HFFc6 (cell line): ENCODE results near the gene OR52I1. TPM values are rescaled to one million over a fixed set of nuclear protein-coding genes. Genes with fewer than 3 reads are reported as not detected.

ENCODE experiments used
- DNase-seq: peaks from one replicate; pipeline ENCODE4 v3.0.0-alpha.2; 2018
- H3K27ac Mint-ChIP-seq: 2 replicates; pipeline ENCODE4 v1.8.0; 2020; ENCODE audit warnings: mild to moderate bottlenecking, mixed read lengths
- H3K27me3 Mint-ChIP-seq: 2 replicates; pipeline ENCODE4 v1.8.0; 2021; ENCODE audit warnings: mild to moderate bottlenecking, moderate library complexity, mixed read lengths; ENCODE audit not compliant: insufficient read depth
- H3K36me3 Mint-ChIP-seq: 2 replicates; pipeline ENCODE4 v1.8.0; 2021; ENCODE audit warnings: low read depth, mixed read lengths
- H3K4me1 Mint-ChIP-seq: 2 replicates; pipeline ENCODE4 v1.8.0; 2020; ENCODE audit warnings: low read depth, mixed read lengths
- H3K4me3 Mint-ChIP-seq: 2 replicates; pipeline ENCODE4 v1.8.0; 2020; ENCODE audit warnings: mild to moderate bottlenecking, moderate library complexity, mixed read lengths
- H3K9me3 Mint-ChIP-seq: 2 replicates; pipeline ENCODE4 v1.8.0; 2020; ENCODE audit warnings: mild to moderate bottlenecking, mixed read lengths
- total RNA-seq, 6 experiments: library from RNA; stranded (reverse); fragmentation: NEBNext Ultra II Directional; extraction: Animal tissue kit (Norgen Biotek cat#: 25700); gene quantifications; 2 replicates in 1 of 6; 3 replicates in 5 of 6; pipeline ENCODE4 v1.2.3, GENCODE V29; 2021
- TF ChIP-seq, protein P1 (sequence below): fragments of 200-600 bp; sonication (generic); IDR thresholded peaks from 2 replicates; pipeline ENCODE4 v1.5.0; 2021; ENCODE audit warnings: antibody characterized with exemption, mild to moderate bottlenecking

The OR52I1 gene
- total RNA-seq, 6 experiments from 2014 or later = not detected

GRCh38 chr11:4577761-4578160 lies 16.1 kb upstream of the OR52I1 start:
- DNase-seq = no peak
- TF ChIP-seq, protein P1, sequence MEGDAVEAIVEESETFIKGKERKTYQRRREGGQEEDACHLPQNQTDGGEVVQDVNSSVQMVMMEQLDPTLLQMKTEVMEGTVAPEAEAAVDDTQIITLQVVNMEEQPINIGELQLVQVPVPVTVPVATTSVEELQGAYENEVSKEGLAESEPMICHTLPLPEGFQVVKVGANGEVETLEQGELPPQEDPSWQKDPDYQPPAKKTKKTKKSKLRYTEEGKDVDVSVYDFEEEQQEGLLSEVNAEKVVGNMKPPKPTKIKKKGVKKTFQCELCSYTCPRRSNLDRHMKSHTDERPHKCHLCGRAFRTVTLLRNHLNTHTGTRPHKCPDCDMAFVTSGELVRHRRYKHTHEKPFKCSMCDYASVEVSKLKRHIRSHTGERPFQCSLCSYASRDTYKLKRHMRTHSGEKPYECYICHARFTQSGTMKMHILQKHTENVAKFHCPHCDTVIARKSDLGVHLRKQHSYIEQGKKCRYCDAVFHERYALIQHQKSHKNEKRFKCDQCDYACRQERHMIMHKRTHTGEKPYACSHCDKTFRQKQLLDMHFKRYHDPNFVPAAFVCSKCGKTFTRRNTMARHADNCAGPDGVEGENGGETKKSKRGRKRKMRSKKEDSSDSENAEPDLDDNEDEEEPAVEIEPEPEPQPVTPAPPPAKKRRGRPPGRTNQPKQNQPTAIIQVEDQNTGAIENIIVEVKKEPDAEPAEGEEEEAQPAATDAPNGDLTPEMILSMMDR = no peak
- peaks cover 4% of the 10 kb centered on the region; the same call in 1 of the 2 replicates for H3K9me3 Mint-ChIP-seq
- no peaks in the 10 kb centered on the region for H3K4me1 Mint-ChIP-seq
- no peak overlapping the region for H3K27ac Mint-ChIP-seq
- H3K4me3 Mint-ChIP-seq = no peak overlapping the region
- no peaks in the 10 kb centered on the region for H3K27me3 Mint-ChIP-seq
- no peaks in the 10 kb centered on the region for H3K36me3 Mint-ChIP-seq

DNA sequence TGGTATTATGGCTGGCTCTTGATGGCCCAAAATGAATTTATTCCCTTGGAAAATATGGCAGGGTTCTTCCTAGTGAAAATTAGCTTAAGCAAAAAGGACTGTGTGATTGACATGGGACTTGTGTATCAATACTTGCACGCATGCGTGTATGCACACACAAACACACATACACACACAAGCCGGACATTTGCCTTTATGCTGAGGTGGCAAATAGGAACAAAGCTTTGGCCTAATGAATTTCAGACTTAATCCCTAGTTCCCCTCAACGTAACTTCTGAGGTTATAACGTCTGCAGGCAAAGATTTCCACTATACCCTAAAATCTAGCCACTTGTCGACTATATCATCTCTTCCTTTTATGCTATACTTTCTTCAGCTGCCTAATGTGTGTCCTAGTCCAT lies 15.2 kb upstream of the OR52I1 start:
- TF ChIP-seq, protein P1 = no peak
- H3K27me3 Mint-ChIP-seq = no peaks in the 10 kb centered on the region
- H3K4me1 Mint-ChIP-seq = no peaks in the 10 kb centered on the region
- peaks cover 4% of the 10 kb centered on the region; the same call in 1 of the 2 replicates for H3K9me3 Mint-ChIP-seq
- H3K4me3 Mint-ChIP-seq = no peak overlapping the region
- H3K36me3 Mint-ChIP-seq = no peaks in the 10 kb centered on the region
- no peak overlapping the region for H3K27ac Mint-ChIP-seq
- no peak for DNase-seq

DNA sequence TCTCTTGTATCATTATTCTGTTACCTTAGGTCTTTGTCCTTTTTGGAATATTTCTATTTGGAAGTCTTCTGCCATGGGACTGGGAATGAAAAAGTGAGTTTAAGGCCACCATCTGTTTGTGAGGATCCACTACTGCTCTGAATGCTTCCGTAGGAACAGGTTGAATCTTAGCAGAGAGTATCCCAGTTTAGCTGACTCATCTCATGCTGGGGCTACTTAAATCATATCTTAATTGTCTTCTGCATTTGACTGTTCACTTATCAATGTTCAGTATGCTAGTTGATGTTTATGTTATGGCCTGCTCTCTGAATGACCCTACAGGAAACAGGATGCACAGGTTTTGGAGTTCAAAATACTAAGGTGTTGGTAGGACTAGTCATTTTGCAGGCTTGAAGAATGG lies 13.7 kb upstream of the OR52I1 start:
- TF ChIP-seq, protein P1 = no peak
- no peaks in the 10 kb centered on the region for H3K27me3 Mint-ChIP-seq
- DNase-seq = no peak
- no peak overlapping the region for H3K27ac Mint-ChIP-seq
- H3K9me3 Mint-ChIP-seq = peaks cover 4% of the 10 kb centered on the region; the same call in 1 of the 2 replicates
- no peaks in the 10 kb centered on the region for H3K4me1 Mint-ChIP-seq
- no peak overlapping the region for H3K4me3 Mint-ChIP-seq
- no peaks in the 10 kb centered on the region for H3K36me3 Mint-ChIP-seq

- Mint-ChIP-seq H3K27ac (no peak within 1 kb of the TSS), H3K4me1 (no peaks in the 10 kb centered on the region), H3K4me3 (no peak within 1 kb of the TSS), H3K27me3 (no peaks in the 10 kb centered on the region), H3K36me3 (no peaks in the 10 kb centered on the region), H3K9me3 (peaks cover 4% of the 10 kb centered on the region; the same call in 1 of the 2 replicates)
- TF ChIP-seq, protein P1 = no peak
- DNase-seq = no peak
These were observed 12.4 kb upstream of the OR52I1 start, which contains the start of gene OR52I2 for GRCh38 chr11:4581443-4581842. OR52I2 (plus strand) TSS chr11:4581743.

DNA sequence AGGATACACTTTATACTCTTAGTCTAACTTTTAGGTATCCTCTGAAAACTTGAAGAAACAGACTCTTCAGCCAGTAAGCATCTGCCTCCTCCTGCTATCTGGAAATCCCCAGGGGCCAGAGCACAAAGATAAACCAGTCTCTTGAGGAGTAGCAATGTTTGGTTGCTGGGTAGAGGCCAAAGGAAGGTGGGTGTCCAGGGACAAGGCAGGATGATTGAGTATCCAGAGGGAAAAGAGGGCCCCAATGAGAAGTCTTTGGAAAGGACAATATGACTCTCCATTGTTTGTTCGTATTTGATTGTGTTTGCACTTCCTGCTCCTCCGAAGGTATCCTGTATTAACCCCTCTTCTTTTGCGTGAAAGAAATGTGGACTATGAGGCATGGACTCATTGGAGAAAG lies 4.8 kb upstream of the OR52I1 start:
- no peaks in the 10 kb centered on the region for H3K36me3 Mint-ChIP-seq
- no peak overlapping the region for H3K27ac Mint-ChIP-seq
- no peaks in the 10 kb centered on the region for H3K9me3 Mint-ChIP-seq
- no peaks in the 10 kb centered on the region for H3K4me1 Mint-ChIP-seq
- DNase-seq = no peak
- H3K27me3 Mint-ChIP-seq = peaks cover 3% of the 10 kb centered on the region; the same call in 1 of the 2 replicates
- TF ChIP-seq, protein P1 = no peak
- H3K4me3 Mint-ChIP-seq = no peak overlapping the region

DNA sequence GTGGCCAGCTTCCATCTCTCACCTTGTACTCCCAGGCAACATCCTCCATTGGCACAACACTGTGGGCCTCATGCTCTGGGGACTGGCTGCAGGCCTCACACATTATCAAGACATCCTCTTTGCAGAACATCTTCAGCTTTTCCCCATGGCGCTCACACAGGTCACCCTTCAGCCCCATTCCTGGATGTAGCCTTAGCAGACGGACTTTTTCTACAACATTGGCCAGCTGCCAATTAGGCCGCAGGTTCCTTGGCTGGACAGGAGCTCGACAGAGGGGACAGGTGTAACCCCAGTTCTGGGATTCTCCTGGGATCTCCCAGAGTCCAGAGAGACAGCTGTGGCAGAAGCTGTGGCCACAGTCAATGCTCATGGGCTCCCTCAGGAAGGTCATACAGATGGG lies 11.2 kb downstream of the OR52I1 start:
- Mint-ChIP-seq H3K4me1 (peaks cover 41% of the 10 kb centered on the region), H3K27ac (no peak overlapping the region), H3K27me3 (no peaks in the 10 kb centered on the region), H3K4me3 (no peak overlapping the region), H3K36me3 (no peaks in the 10 kb centered on the region; the same call in 1 of the 2 replicates), H3K9me3 (no peaks in the 10 kb centered on the region)
- DNase-seq = no peak
- TF ChIP-seq, protein P1 = no peak
